GM12874 (cell line): ENCODE data around the gene GALNT7.

Experiments
- TF ChIP-seq, protein P1 (sequence below): IDR thresholded peaks from 2 replicates; pipeline ENCODE4 v1.5.1; 2011; ENCODE audit warnings: low read depth, mild to moderate bottlenecking, control low read depth, low read length, moderate library complexity; ENCODE audit not compliant: insufficient read depth

Gene GALNT7

DNA sequence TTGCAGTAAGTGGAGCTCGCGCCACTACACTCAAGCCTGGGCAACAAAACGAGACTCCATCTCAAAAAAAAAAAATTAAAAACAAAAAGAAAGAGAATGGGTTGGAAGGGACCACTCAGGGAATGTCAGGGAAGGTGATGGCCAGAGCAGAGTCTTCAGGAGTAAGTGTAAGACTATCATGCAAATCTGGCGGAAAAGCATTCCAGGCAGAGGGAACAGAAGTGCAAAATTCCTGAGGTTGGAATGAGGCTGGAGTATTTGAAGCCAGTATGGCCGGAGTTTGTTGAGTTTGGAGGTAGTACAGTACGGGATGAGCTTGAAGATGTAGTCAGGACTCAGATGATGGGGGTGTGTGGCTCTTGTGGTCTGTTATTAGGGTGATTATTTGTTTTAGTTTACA lies 7.4 kb downstream of the GALNT7 start:
- TF ChIP-seq, protein P1, sequence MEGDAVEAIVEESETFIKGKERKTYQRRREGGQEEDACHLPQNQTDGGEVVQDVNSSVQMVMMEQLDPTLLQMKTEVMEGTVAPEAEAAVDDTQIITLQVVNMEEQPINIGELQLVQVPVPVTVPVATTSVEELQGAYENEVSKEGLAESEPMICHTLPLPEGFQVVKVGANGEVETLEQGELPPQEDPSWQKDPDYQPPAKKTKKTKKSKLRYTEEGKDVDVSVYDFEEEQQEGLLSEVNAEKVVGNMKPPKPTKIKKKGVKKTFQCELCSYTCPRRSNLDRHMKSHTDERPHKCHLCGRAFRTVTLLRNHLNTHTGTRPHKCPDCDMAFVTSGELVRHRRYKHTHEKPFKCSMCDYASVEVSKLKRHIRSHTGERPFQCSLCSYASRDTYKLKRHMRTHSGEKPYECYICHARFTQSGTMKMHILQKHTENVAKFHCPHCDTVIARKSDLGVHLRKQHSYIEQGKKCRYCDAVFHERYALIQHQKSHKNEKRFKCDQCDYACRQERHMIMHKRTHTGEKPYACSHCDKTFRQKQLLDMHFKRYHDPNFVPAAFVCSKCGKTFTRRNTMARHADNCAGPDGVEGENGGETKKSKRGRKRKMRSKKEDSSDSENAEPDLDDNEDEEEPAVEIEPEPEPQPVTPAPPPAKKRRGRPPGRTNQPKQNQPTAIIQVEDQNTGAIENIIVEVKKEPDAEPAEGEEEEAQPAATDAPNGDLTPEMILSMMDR, result no peak

DNA sequence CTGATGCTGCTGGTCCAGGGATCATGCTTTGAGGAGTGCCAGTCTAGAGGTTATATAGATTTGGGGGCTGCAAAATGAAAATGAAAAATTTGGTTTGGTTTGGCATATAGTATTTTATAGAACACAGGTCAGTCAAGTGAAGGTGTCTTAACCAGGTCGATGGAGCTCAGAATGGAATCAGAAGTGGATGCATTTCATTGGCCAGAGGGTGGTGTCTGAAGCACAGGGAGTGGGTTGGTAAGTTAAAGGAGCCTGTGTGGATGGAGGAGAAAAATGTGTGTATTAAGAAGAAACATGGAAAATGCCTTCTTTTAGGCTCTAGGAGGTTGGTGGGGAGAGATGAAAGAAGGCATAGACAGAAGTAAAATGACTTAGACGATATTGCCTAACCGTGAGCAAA lies 8.6 kb downstream of the GALNT7 start:
- TF ChIP-seq, protein P1, result no peak

DNA sequence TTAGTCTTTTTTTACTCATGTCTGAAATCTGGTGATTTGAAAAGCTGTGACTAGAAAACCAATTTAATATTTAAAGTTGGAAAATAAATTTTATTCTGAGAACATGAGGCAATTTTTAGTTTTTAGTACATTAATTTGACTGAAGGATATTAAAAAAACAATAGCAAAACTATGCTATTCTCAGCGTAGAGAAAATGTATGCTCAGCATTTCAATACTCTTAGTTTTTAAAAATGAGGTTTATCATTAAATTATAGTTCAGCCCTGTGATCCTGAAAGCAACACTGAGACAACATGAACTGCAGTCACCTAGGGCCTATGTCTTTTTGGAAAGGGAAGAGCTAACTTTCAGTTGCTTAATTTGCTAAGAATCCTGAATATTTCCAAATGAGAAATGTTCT lies 9.5 kb downstream of the GALNT7 start:
- TF ChIP-seq, protein P1, result no peak

DNA sequence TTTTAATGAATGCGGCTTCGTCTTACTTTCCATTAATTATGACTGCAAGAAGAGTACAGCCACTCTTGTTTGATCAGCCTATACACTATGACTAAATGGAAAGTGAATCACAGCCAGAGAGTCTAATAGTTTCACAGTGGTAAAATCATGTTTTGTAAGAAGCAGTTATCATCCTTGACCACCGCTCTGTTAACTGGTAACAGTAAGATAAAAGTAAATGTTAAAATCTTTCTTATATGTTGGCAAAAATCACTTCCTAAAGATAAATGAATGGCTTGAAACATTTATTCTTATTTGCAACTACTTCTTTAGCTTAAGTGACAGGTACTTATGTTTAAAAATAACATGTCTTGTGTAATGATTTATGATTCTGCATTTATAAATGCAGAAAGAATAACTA lies 13.2 kb downstream of the GALNT7 start:
- TF ChIP-seq, protein P1, result no peak

DNA sequence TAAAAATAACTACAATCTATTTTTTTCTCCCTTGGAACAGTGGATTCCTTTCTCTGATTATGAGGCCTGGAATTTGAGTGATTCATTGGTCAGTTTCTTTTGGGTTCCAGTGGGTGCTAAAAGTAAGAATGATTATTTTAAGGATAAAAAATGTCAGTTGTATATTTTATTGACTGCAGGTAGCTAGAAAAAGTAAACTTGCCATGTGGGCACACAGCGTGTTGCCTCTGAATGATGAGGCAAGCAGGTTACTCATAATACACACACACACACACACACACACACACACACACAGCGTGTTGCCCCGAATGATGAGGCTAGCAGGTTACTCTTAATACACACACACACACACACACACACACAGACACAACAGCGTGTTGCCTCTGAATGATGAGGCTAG lies 13.8 kb downstream of the GALNT7 start:
- TF ChIP-seq, protein P1, result no peak

DNA sequence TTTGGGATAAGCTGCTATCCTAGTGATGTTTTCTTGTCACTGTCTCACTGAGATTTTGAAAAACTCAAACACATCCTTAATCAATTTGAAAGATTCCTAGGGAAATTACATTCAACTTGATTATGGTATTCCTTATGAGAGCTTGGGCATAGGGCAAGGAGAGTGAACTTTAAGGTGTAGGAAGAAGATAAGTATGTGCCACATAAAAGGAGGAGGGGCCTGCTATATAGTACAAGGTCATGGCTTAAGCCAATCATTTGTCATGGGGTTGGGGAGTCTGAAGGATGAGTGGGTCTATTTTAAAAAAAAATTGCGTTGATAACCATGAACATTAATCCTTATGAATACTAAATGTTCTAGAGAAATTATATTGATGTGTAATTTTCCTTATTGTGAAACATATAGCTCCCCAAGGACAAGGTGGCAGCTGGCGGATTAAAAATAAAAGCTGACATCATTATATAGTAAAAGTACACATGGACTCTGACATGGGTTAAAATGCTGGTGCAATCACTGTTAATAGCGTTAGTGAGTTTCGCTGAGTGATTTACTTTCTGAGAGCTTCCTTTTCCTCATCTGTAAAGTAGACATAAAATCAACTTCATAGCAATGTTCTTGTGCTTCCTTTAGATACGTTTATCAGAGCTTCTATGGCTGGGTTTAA lies 17.4 kb downstream of the GALNT7 start:
- TF ChIP-seq, protein P1, result no peak

DNA sequence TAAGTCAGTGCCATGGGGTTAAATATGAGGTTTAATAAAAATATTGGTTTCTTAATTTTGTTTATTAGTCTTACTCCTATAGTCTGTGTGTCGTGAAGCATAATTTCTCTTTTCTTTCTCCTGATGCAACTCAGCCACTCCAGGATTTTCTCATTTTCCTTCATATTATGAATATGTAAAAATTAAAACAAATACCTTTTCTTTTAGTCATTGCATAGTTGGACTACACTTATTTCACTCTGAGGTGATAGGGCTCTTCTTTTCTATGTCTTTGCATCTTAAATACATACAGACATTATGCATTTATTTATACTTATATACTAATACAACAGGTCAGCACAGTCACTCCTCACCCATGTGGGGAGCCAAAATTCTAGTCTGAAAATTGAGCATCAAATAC lies 19.1 kb downstream of the GALNT7 start:
- TF ChIP-seq, protein P1, result no peak
